ENCODE results near the gene DEGS1. TPM values are rescaled to one million over a fixed set of nuclear protein-coding genes. Genes with fewer than 3 reads are reported as not detected.
A peak's percentile ranks its signal among the peaks of the same experiment; 100 is the strongest.

Gene DEGS1
- total RNA-seq, 1 donor from 2014 or later: 60.0 TPM

DNA sequence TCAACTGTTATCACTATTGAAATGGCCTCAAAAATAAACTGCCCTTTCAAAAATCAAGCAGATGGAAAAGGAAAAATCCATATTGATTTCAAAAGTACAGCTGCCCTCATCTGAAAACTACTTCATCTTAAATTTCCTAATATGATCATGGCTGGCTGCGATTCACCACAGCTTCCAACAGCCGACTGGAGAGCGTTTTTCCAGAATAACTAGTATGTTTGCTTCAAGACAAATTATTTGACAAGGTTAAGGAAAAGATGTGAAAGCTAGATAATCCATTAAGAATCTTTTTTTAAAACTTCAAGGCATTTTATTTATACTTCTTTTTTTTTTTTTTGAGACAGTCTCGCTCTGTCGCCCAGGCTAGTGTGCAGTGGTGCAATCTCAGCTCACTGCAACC is 4.1 kb upstream of the DEGS1 start:
- TF ChIP-seq, protein P1, sequence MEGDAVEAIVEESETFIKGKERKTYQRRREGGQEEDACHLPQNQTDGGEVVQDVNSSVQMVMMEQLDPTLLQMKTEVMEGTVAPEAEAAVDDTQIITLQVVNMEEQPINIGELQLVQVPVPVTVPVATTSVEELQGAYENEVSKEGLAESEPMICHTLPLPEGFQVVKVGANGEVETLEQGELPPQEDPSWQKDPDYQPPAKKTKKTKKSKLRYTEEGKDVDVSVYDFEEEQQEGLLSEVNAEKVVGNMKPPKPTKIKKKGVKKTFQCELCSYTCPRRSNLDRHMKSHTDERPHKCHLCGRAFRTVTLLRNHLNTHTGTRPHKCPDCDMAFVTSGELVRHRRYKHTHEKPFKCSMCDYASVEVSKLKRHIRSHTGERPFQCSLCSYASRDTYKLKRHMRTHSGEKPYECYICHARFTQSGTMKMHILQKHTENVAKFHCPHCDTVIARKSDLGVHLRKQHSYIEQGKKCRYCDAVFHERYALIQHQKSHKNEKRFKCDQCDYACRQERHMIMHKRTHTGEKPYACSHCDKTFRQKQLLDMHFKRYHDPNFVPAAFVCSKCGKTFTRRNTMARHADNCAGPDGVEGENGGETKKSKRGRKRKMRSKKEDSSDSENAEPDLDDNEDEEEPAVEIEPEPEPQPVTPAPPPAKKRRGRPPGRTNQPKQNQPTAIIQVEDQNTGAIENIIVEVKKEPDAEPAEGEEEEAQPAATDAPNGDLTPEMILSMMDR (IDR thresholded peaks at IDR 0.05; ENCODE audit: partially characterized antibody, unreplicated experiment): no peak
- Mint-ChIP-seq H3K4me1 (ENCODE audit: low read depth, unreplicated experiment) (peaks cover 10% of the 10 kb centered on the region), H3K9me3 (ENCODE audit: unreplicated experiment) (peaks cover 7% of the 10 kb centered on the region), H3K4me3 (ENCODE audit: unreplicated experiment) (no peak overlapping the region), H3K27ac (ENCODE audit: unreplicated experiment) (no peak overlapping the region), H3K36me3 (ENCODE audit: unreplicated experiment) (no peaks in the 10 kb centered on the region), H3K27me3 (ENCODE audit: unreplicated experiment) (peaks cover 9% of the 10 kb centered on the region)
- DNase-seq: no peak

DNA sequence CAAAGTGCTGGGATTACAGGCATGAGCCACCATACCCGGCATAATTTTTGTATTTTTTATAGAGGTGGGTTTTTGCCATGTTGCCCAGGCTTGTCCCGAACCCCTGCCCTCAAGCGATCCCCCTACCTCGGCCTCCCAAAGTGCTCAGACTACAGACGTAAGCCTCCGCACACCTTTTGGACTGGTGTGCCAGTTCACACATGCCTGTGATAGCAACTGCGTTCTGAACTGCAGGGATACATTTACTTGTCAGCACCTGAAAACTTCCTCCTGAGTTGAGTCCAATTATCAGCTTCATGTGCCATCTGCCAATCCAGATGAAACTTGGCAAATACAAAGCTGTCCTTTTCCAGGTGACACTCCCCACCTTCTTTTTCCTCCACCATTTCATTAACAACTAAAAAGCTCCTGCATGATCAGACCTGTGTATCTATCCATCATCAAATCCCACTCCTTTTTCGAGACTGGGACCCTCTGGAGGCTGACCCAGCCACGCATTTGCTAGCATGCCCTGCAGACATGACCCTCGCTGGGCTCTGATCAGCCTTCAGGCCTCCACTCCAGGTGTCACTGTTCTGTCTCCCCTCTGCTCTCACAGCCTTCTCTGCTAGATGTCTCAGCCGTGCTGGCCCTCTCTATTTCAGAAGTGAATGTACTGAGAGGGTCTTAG is 2.1 kb upstream of the DEGS1 start:
- H3K4me1 Mint-ChIP-seq (ENCODE audit: low read depth, unreplicated experiment): peaks cover 14% of the 10 kb centered on the region
- DNase-seq: no peak
- H3K9me3 Mint-ChIP-seq (ENCODE audit: unreplicated experiment): peaks cover 15% of the 10 kb centered on the region
- no peak overlapping the region for H3K27ac Mint-ChIP-seq (ENCODE audit: unreplicated experiment)
- no peaks in the 10 kb centered on the region for H3K36me3 Mint-ChIP-seq (ENCODE audit: unreplicated experiment)
- H3K27me3 Mint-ChIP-seq (ENCODE audit: unreplicated experiment): peaks cover 10% of the 10 kb centered on the region
- TF ChIP-seq, protein P1 (IDR thresholded peaks at IDR 0.05; ENCODE audit: partially characterized antibody, unreplicated experiment): no peak
- no peak overlapping the region for H3K4me3 Mint-ChIP-seq (ENCODE audit: unreplicated experiment)

DNA sequence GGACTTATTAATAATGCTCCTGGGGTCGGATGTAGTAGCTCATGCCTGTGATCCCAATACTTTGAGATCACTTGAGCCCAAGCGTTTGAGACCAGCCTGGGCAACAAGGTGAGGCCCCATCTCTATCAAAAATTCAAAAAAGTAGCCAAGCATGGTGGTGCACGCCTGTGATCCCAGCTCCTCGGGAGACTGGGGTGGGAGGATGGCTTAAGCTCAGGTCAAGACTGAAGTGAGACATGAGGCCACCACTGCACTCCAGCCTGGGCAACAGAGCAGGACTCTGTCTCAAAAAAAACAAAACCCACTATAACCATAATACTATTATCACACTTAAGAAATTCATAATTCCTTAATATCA is 1.6 kb upstream of the DEGS1 start:
- DNase-seq: no peak
- TF ChIP-seq, protein P1 (IDR thresholded peaks at IDR 0.05; ENCODE audit: partially characterized antibody, unreplicated experiment): no peak
- Mint-ChIP-seq H3K27me3 (ENCODE audit: unreplicated experiment) (peaks cover 10% of the 10 kb centered on the region), H3K9me3 (ENCODE audit: unreplicated experiment) (peaks cover 15% of the 10 kb centered on the region), H3K36me3 (ENCODE audit: unreplicated experiment) (no peaks in the 10 kb centered on the region), H3K4me1 (ENCODE audit: low read depth, unreplicated experiment) (peaks cover 14% of the 10 kb centered on the region), H3K27ac (ENCODE audit: unreplicated experiment) (no peak overlapping the region), H3K4me3 (ENCODE audit: unreplicated experiment) (no peak overlapping the region)

DNA sequence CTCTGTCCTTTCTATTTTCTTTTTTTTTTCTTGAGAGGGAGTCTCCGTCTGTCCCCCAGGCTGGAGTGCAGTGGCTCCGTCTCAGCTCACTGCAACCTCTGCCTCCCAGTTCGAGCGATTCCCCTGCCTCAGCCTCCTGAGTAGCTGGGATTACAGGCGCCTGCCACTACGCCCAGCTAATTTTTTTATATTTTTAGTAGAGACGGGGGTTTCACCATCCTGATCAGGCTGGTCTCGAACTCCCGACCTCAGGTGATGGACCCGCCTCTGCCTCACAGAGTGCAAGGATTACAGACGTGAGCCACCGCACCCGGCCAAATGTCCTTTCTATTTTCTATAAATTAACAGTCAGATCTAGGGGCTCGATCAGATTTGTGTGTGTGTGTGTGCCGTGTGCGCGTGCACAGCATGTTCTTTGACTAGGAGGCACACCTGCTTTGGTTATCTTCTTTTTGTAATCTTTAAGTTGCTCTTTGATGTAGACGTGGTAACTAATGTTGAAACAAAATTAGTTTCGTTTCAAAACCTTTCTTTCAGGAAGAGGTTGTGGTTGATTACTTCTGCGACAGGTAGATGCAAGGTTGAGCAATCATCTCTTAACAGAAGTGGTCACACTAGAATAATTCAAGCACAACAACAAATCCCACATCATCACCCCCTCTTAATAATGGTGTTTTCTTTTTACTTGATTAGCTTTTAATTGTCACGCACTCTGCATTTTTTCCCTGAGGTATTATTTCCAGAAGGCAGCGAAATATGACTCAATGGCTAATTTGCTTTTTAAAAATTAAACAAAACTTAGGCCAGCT is 779 bp upstream of the DEGS1 start:
- peaks cover 10% of the 10 kb centered on the region for H3K27me3 Mint-ChIP-seq (ENCODE audit: unreplicated experiment)
- no peak for DNase-seq
- peaks cover 14% of the 10 kb centered on the region for H3K4me1 Mint-ChIP-seq (ENCODE audit: low read depth, unreplicated experiment)
- H3K27ac Mint-ChIP-seq (ENCODE audit: unreplicated experiment): peak overlapping the region; percentile 86
- H3K4me3 Mint-ChIP-seq (ENCODE audit: unreplicated experiment): peak overlapping the region; percentile 88
- no peaks in the 10 kb centered on the region for H3K36me3 Mint-ChIP-seq (ENCODE audit: unreplicated experiment)
- peaks cover 15% of the 10 kb centered on the region for H3K9me3 Mint-ChIP-seq (ENCODE audit: unreplicated experiment)
- TF ChIP-seq, protein P1 (IDR thresholded peaks at IDR 0.05; ENCODE audit: partially characterized antibody, unreplicated experiment): no peak
